HG03442 (cell line): ENCODE data around the gene CDC42BPA.
"Not testable (repeated sequence)": the region's sequence is repeated elsewhere in the genome, so short reads cannot be mapped to it uniquely, and the experiment has no call there.

Experiments
- ATAC-seq: cut with Tn5 transposase; IDR thresholded peaks from one replicate; pipeline ENCODE4 v1.9.1; 2021; ENCODE audit warnings: mild to moderate bottlenecking, moderate library complexity; ENCODE audit not compliant: unreplicated experiment

The CDC42BPA gene

GRCh38 chr1:226972931-226973330, 345.4 kb downstream of the CDC42BPA start:
- no peak for ATAC-seq

DNA sequence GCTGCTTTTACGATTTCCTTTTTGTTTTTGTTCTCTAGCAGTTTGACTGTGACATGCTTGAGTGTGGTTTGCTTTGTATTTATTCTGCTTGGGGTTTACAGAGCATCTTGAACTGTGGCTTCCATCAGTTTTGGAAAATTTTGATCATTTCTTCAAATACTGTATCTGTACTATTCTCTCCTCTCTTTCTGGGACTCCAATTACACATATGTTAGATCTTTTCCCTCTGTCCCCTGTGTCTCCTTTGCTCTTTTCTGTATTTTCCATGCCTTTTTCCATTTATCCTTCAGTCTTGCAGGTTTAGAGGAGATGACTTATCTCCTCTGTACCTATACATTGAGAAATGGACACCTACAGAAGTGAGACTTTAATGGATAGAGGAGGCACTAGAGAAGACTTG, 346.5 kb downstream of the CDC42BPA start:
- ATAC-seq, result no peak

DNA sequence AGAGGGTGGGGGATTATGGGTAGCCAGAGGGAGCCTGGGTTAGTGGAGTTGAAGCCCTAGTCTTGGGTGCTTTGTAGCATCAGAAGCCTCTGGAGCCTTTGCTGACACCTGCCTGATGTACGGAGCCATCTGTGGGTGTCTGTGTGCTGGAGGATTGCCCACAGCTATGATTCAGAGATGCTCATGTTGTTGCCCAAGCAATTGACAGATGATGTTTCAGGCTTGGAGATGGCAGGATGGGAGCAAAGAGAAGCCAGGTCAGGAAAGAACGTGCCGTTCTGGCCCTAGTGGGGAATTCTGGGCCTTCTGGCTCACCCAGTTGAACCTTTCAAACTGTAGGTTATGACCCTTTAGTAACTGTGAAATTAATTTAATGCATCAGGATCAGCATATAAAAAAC, 350.6 kb downstream of the CDC42BPA start:
- ATAC-seq, result no peak

DNA sequence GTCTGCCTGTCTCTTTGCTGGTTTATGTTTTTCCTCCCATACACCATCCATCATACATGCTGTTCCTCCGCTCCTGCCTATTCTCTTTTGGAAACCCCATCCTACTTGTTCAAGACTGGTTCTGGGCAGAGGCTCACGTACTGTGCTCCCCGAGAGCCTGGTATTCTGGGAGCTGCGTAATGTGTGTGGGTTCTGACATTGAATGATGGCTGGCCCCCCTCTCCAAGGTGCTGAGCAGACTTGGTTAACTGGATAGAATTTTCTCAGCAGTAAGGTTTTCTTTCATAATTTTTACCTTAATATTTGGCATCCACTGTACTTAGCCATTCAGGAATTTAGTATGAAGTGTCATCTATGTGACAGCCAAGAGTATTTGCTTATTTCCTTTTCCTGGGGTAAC, 351.6 kb downstream of the CDC42BPA start:
- ATAC-seq, result no peak

GRCh38 chr1:226965581-226966440, 352.5 kb downstream of the CDC42BPA start:
- ATAC-seq, result no peak

DNA sequence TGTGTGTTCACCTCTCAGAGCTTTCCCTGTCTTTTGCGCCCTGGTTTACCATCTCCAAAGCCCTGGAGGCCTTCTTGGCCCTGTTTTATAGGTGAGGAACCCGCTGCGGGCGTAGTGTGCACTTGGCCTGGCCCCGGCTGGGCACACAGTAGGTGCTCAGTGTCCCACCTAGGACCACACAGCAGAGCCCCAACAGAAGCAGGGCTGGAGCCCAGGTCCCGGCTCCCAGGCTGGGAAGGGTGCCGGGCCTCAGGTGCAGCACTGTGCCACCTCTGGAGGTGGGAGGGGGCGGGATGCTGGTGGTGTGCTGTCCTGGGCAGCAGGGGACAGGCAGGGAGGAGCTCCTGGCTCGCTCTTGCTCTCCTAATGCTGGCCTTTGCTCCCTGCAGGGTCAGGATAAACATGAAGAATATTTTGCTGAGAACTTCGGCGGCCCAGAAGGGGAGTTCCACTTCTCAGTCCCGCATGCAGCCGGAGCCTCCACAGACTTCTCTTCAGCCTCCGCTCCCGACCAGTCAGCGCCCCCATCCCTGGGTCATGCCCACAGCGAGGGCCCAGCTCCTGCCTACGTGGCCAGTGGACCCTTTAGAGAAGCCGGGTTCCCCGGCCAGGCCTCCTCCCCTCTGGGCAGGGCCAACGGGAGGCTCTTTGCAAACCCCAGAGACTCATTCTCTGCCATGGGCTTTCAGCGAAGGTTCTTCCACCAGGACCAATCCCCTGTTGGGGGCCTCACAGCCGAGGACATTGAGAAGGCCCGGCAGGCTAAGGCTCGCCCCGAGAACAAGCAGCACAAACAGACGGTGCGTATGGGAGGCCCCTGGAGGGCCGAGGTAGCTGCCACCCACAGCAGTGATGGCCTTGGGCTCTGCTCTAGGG, 353.4 kb downstream of the CDC42BPA start:
- ATAC-seq, result no peak

DNA sequence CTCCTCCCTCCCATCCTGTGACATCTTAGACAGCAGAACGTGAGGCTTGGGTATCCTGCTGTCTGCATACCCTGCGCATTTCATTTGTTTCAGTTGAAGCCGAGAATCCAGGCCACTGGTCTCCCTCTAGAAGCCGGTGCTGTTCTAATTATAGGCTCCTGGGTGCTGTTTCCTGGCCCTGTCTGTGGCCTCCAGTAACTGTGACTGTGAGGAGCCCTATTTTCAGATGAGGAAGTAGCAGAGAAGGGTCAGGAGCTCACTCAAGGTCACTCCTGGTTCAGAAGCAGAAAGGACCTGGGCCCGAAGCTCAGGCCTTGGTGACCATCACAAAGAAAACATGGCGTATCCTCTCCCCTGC, 354.2 kb downstream of the CDC42BPA start:
- ATAC-seq, result no peak

DNA sequence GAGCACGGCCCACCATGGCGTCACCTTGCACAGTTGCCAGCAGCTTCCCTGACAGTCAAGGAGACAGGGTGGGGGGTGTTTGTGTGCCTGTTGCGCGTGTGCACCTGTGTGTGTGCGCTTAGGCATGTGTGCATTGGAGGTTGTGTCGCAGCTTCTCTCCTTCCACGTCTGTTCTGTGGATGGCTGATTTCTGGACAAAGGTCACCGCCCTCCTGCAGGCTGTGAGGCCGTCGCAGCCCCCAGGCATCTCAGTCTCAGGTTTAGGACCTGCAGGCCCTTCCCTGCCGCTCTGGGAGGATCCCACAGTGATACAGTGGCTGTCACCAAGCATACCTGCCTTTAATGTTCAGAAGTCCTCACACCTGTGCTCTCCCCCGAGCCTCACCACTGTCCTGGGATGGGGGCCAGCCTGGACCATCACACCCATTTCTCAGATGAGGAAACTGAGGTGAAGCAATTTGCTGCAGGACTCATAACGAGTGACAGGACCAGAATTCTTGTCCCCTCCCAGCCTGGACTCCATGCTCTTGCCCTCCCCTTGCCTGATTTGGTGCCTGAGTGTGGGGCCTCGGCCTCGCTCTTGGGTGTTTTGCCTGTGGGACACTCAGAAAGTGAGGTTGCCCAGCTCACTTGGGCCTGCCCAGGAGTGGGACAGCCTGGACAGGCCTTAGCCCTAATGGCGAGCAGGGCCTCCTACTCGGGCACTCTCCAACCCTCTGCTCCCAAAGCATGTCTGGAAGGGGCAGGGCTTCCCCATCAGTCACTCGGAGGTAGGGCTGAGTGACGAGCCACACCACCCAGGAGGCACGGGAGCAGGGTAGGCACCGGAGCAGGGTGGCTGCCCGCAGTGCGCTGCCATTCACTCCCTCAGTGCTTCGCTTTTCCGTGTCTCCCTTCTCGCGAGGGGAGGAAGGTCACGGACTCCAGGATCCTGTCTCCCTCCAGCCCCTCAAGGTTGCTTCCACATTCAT, 355.6 kb downstream of the CDC42BPA start:
- ATAC-seq, result no peak

- no peak for ATAC-seq
Measured at GRCh38 chr1:226960944-226961765, 357.1 kb downstream of the CDC42BPA start.

DNA sequence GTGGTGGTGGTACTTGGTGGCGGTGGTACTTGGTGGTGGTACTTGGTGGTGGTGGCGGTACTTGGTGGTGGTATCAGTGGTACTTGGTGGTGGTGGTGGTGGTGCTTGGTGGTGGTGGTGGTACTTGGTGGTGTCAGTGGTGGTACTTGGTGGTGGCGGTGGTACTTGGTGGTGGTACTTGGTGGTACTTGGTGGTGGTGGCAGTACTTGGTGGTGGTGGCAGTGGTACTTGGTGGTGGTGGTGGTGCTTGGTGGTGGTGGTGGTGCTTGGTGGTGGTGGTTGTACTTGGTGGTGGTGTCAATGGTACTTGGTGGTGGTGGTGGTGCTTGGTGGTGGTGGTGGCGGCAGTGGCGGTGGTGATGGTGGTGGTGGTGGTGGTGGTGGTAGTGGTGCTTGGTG, 358.0 kb downstream of the CDC42BPA start:
- ATAC-seq, result no peak

GRCh38 chr1:226958300-226958699, 360.0 kb downstream of the CDC42BPA start:
- ATAC-seq, result no peak

GRCh38 chr1:226957714-226958113, 360.6 kb downstream of the CDC42BPA start:
- no peak for ATAC-seq

DNA sequence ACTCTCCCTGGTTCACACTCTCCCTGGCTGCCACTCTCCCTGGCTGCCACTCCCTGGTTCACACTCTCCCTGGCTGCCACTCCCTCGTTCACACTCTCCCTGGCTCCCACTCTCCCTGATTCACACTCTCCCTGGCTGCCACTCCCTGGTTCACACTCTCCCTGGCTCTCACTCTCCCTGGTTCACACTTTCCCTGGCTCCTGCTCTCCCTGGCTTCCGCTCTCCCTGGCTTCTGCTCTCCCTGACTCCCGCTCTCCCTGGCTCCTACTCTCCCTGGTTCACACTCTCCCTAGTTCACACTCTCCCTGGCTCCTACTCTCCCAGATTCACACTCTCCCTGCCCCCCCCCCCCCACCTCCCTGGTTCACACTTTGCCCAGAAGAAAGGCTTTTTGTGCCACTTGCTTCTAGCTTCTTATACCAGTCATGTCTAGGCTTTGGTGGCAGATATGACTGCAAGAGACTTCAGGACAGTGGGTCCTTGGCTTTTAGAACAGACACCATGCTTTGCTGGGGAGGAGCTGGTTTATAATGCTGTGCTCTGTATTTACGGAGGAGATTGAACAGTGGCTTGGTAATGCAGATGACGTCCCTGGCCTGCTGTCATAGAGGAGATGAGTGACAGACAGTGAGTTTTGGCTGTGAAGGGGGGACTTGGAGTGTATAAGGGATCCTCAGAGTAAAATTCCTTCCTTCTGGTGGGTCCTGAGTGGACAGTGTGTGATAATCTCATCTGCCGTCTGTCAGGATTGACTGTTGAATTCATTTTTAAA, 361.2 kb downstream of the CDC42BPA start:
- no peak for ATAC-seq

- ATAC-seq, result not testable (repeated sequence)
Measured at GRCh38 chr1:226955857-226956256, 362.4 kb downstream of the CDC42BPA start.

- ATAC-seq, result no peak
Measured at GRCh38 chr1:226954777-226955176, 363.5 kb downstream of the CDC42BPA start.

- ATAC-seq, result no peak
Measured at GRCh38 chr1:226954337-226954736, 364.0 kb downstream of the CDC42BPA start.

- ATAC-seq, result no peak
Measured at GRCh38 chr1:226953175-226953800, 365.0 kb downstream of the CDC42BPA start.

DNA sequence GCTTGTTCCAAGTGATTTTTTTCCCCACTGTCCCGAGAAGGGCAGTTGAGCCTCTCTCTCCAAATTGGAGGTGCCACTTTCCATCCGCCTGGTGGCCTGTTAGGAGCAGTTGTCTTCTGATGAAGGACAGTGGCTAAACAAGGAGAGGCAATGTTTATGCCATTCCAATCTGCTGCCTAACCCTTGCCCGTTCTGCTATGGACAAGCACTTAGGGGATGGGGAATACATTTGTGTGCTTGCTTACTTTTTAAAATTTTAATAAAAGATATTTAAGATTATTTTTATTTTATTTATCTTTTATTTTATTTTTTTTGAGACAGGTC, 366.2 kb downstream of the CDC42BPA start:
- no peak for ATAC-seq
